GM19468 (cell line): Measurements from ENCODE around the gene TRABD2A.

Source experiments
- ATAC-seq: cut with Tn5 transposase; IDR thresholded peaks from one replicate; pipeline ENCODE4 v1.9.1; 2021; ENCODE audit warnings: mild to moderate bottlenecking, moderate library complexity, moderate number of reproducible peaks; ENCODE audit not compliant: unreplicated experiment; ENCODE audit errors: extremely low read depth

The TRABD2A gene

GRCh38 chr2:84857566-84857965 lies 23.3 kb downstream of the TRABD2A start:
- ATAC-seq: no peak

GRCh38 chr2:84856787-84857186 lies 24.1 kb downstream of the TRABD2A start:
- ATAC-seq: no peak

- ATAC-seq: no peak
Measured at GRCh38 chr2:84855731-84856130, 25.2 kb downstream of the TRABD2A start.

GRCh38 chr2:84854850-84855249 lies 26.0 kb downstream of the TRABD2A start:
- ATAC-seq: no peak

GRCh38 chr2:84851876-84852275 lies 29.0 kb downstream of the TRABD2A start:
- ATAC-seq: no peak

- ATAC-seq: no peak
Measured at GRCh38 chr2:84850471-84850870, 30.4 kb downstream of the TRABD2A start.

GRCh38 chr2:84849271-84849952 lies 31.5 kb downstream of the TRABD2A start:
- ATAC-seq: no peak

GRCh38 chr2:84847326-84848050 lies 33.4 kb downstream of the TRABD2A start:
- no peak for ATAC-seq

GRCh38 chr2:84846741-84847142 lies 34.1 kb downstream of the TRABD2A start:
- no peak for ATAC-seq

GRCh38 chr2:84846041-84846663 lies 34.7 kb downstream of the TRABD2A start:
- no peak for ATAC-seq

GRCh38 chr2:84844141-84844540 lies 36.7 kb downstream of the TRABD2A start:
- ATAC-seq: no peak

GRCh38 chr2:84841577-84841976 lies 39.3 kb downstream of the TRABD2A start:
- ATAC-seq: no peak

GRCh38 chr2:84840306-84840705 lies 40.6 kb downstream of the TRABD2A start:
- ATAC-seq: no peak

- no peak for ATAC-seq
Measured at GRCh38 chr2:84839851-84840250, 41.0 kb downstream of the TRABD2A start.

- no peak for ATAC-seq
Measured at GRCh38 chr2:84838434-84839145, 42.3 kb downstream of the TRABD2A start.

- no peak for ATAC-seq
Measured at GRCh38 chr2:84836215-84836614, 44.7 kb downstream of the TRABD2A start.

- ATAC-seq: no peak
Measured at GRCh38 chr2:84833481-84834150, 47.3 kb downstream of the TRABD2A start.

- peak; percentile 35 for ATAC-seq
Measured at GRCh38 chr2:84832772-84833461, 48.0 kb downstream of the TRABD2A start.

GRCh38 chr2:84830758-84831500 lies 50.0 kb downstream of the TRABD2A start:
- ATAC-seq: no peak
